Endothelial cell of umbilical vein (primary cell): Measurements from ENCODE around the gene TUBB4B.

Experiments used
- CTCF ChIP-seq, 2 donors: IDR thresholded peaks; 1 replicate in 1 of 2; 2 replicates in 1 of 2; pipeline ENCODE4 v1.5.1; 2011; ENCODE audit warnings: low read length in 2 of 2, mild to moderate bottlenecking in 2 of 2, moderate library complexity in 2 of 2, control low read depth in 1 of 2, inconsistent platforms in 1 of 2, low read depth in 1 of 2; ENCODE audit not compliant: insufficient read depth in 1 of 2; ENCODE audit errors: extremely low read depth in 1 of 2
- EZH2 ChIP-seq: IDR thresholded peaks from 2 replicates; pipeline ENCODE4 v1.6.1; 2012; ENCODE audit warnings: borderline replicate concordance, low read depth, mild to moderate bottlenecking, moderate library complexity, low read length, inconsistent platforms; ENCODE audit not compliant: severe bottlenecking
- FOS ChIP-seq: IDR thresholded peaks from 2 replicates; pipeline ENCODE4 v1.6.1; 2011; ENCODE audit warnings: mild to moderate bottlenecking, low read length, moderate library complexity, borderline replicate concordance; ENCODE audit not compliant: insufficient read depth
- GATA2 ChIP-seq: IDR thresholded peaks from 2 replicates; pipeline ENCODE4 v1.7.0; 2011; ENCODE audit warnings: low read depth, mild to moderate bottlenecking, moderate library complexity, mixed read lengths, low read length; ENCODE audit not compliant: insufficient read length, insufficient read depth
- JUN ChIP-seq: IDR thresholded peaks from 2 replicates; pipeline ENCODE4 v1.6.1; 2011; ENCODE audit warnings: borderline replicate concordance, low read depth; ENCODE audit not compliant: insufficient read length, insufficient read depth
- MAX ChIP-seq: IDR thresholded peaks from 2 replicates; pipeline ENCODE4 v1.6.1; 2011; ENCODE audit not compliant: insufficient read depth, insufficient read length
- MYC ChIP-seq: IDR thresholded peaks from one replicate; pipeline ENCODE4 v1.6.1; 2011; ENCODE audit warnings: mild to moderate bottlenecking, low read depth, low read length
- POLR2A ChIP-seq: IDR thresholded peaks from 2 replicates; pipeline ENCODE4 v1.6.1; 2012; ENCODE audit warnings: low read depth, mild to moderate bottlenecking, control low read depth, low read length
- POLR2AphosphoS5 ChIP-seq: IDR thresholded peaks from 2 replicates; pipeline ENCODE4 v1.6.1; 2012; ENCODE audit warnings: low read depth, mild to moderate bottlenecking, control low read depth, low read length, moderate library complexity; ENCODE audit not compliant: insufficient read depth

- no peak for TF ChIP-seq CTCF (IDR thresholded peaks at IDR 0.05; ENCODE audit: extremely low read depth in 1 of 2, insufficient read depth in 1 of 2, low read depth in 1 of 2, low read length in 2 of 2)
- TF ChIP-seq EZH2, result no peak
- TF ChIP-seq POLR2A, result no peak
- no peak for TF ChIP-seq JUN
- no peak for TF ChIP-seq POLR2AphosphoS5
- TF ChIP-seq MYC, result no peak
- TF ChIP-seq FOS, result no peak
- no peak for TF ChIP-seq MAX
- no peak for TF ChIP-seq GATA2
These were observed 29.6 kb upstream of the TUBB4B start for GRCh38 chr9:137211532-137211931.
